Transverse colon (tissue), 4 donors: ENCODE results near the gene LRRC4C.

Experiments
- EP300 ChIP-seq: sonication (generic); formaldehyde crosslinking; IDR thresholded peaks from one replicate; pipeline ENCODE4 v1.6.1; 2017; ENCODE audit warnings: antibody characterized with exemption, low read depth
- POLR2A ChIP-seq: fragments of 450-650 bp; IDR thresholded peaks from one replicate; pipeline ENCODE4 v1.6.1; 2016; ENCODE audit warnings: antibody characterized with exemption, mild to moderate bottlenecking, moderate library complexity
- POLR2AphosphoS5 ChIP-seq, 3 donors: sonication (generic); formaldehyde crosslinking; IDR thresholded peaks; one replicate each; pipeline ENCODE4 v1.6.1; 2016; ENCODE audit warnings: antibody characterized with exemption in 3 of 3
- TF ChIP-seq, protein P1 (sequence below), 5 experiments: fragments of 200-600 bp in 3 of 5; fragments of 450-650 bp in 2 of 5; sonication (generic) in 3 of 5; IDR thresholded peaks; 1 replicate in 2 of 5; 2 replicates in 3 of 5; pipeline ENCODE4 v1.5.1; 2016 to 2017; ENCODE audit warnings: antibody characterized with exemption in 5 of 5, inconsistent platforms in 3 of 5, mild to moderate bottlenecking in 2 of 5, moderate library complexity in 1 of 5

DNA sequence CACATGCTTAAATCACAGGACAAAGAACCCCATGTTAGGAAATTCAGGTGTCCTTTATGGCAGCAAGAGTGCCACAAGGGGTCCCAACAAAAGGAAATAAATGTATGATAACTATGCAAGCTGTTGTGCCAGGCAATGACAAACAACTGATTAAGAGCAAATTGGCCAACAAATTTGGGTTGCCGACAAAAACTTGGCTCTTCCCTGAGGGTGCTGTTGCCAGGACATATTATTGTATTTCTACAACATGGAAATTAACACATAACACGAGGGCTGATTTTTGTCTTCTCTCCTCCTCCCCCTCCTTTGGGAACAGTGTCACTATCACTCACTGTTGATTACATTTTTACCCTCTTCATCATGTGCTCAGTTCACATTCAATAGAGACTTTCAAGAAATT is 56.0 kb downstream of the LRRC4C start:
- TF ChIP-seq, protein P1, sequence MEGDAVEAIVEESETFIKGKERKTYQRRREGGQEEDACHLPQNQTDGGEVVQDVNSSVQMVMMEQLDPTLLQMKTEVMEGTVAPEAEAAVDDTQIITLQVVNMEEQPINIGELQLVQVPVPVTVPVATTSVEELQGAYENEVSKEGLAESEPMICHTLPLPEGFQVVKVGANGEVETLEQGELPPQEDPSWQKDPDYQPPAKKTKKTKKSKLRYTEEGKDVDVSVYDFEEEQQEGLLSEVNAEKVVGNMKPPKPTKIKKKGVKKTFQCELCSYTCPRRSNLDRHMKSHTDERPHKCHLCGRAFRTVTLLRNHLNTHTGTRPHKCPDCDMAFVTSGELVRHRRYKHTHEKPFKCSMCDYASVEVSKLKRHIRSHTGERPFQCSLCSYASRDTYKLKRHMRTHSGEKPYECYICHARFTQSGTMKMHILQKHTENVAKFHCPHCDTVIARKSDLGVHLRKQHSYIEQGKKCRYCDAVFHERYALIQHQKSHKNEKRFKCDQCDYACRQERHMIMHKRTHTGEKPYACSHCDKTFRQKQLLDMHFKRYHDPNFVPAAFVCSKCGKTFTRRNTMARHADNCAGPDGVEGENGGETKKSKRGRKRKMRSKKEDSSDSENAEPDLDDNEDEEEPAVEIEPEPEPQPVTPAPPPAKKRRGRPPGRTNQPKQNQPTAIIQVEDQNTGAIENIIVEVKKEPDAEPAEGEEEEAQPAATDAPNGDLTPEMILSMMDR (IDR thresholded peaks at IDR 0.05) = no peak
- TF ChIP-seq POLR2AphosphoS5 (IDR thresholded peaks at IDR 0.05) = no peak
- no peak for TF ChIP-seq POLR2A
- TF ChIP-seq EP300 = no peak
